OCI-LY7 (cell line): ENCODE measurements around the gene OPHN1. TPM values are rescaled to one million over a fixed set of nuclear protein-coding genes. Genes with fewer than 3 reads are reported as not detected.

ENCODE experiments used
- BruUV-seq: library from RNA; stranded (reverse); fragments of 400-500 nt; replicated peaks from 2 replicates; lab custom pipeline; 2021; lab: Mats Ljungman, UMichigan
- CTCF ChIA-PET: fragments of 300-600 bp; sonication (Branson Sonifier 250); formaldehyde crosslinking; loops from one replicate; lab custom pipeline; 2022; ENCODE audit warnings: antibody characterized with exemption; ENCODE audit not compliant: unreplicated experiment; lab: Charles Lee
- POLR2A ChIA-PET: fragments of 300-600 bp; sonication (Branson Sonifier 250); formaldehyde crosslinking; loops from one replicate; lab custom pipeline; 2022; ENCODE audit warnings: antibody characterized with exemption; lab: Charles Lee
- DNase-seq: peaks from one replicate; pipeline ENCODE4 v3.0.0-alpha.2; 2015; ENCODE audit warnings: low spot score
- H2AFZ ChIP-seq: fragments of 200-600 bp; sonication (generic), shearing (Covaris generic); 2 replicates; pipeline ENCODE4 v1.6.1; 2014; ENCODE audit warnings: mild to moderate bottlenecking, antibody characterized with exemption, low read length, moderate library complexity
- H3K27ac ChIP-seq: fragments of 200-600 bp; sonication (generic); 2 replicates; pipeline ENCODE4 v1.5.1; 2014; ENCODE audit warnings: mixed run types, low read depth, mild to moderate bottlenecking, moderate library complexity, low read length, inconsistent platforms; ENCODE audit not compliant: poor library complexity, severe bottlenecking
- H3K36me3 ChIP-seq: fragments of 200-600 bp; sonication (generic); 2 replicates; pipeline ENCODE4 v1.6.1; 2014; ENCODE audit warnings: mild to moderate bottlenecking, antibody characterized with exemption, low read length, moderate library complexity, mixed read lengths; ENCODE audit not compliant: insufficient read depth
- H3K4me1 ChIP-seq: fragments of 200-600 bp; sonication (generic); 2 replicates; pipeline ENCODE4 v1.5.1; 2014; ENCODE audit warnings: mild to moderate bottlenecking, low read length; ENCODE audit not compliant: insufficient read depth, poor library complexity, severe bottlenecking
- H3K4me2 ChIP-seq: fragments of 200-600 bp; sonication (generic); 2 replicates; pipeline ENCODE4 v1.6.1; 2014; ENCODE audit warnings: mild to moderate bottlenecking, low read length
- H3K4me3 ChIP-seq: fragments of 200-600 bp; sonication (generic); 2 replicates; pipeline ENCODE4 v1.5.1; 2014; ENCODE audit warnings: mild to moderate bottlenecking, low read depth, low read length; ENCODE audit not compliant: poor library complexity, severe bottlenecking
- H3K79me2 ChIP-seq: fragments of 200-600 bp; sonication (generic); 2 replicates; pipeline ENCODE4 v1.6.1; 2016; ENCODE audit warnings: low read depth, mild to moderate bottlenecking, low read length, moderate library complexity, mixed read lengths; ENCODE audit not compliant: insufficient read depth
- H3K9me2 ChIP-seq: fragments of 200-600 bp; sonication (generic); 2 replicates; pipeline ENCODE4 v1.6.1; 2016; ENCODE audit warnings: mild to moderate bottlenecking, low read length, mixed read lengths; ENCODE audit not compliant: insufficient read depth
- H3K9me3 ChIP-seq: fragments of 200-600 bp; sonication (generic); 2 replicates; pipeline ENCODE4 v1.6.1; 2014; ENCODE audit warnings: mild to moderate bottlenecking, mixed run types, low read length, mixed read lengths
- H4K20me1 ChIP-seq: fragments of 200-600 bp; sonication (generic); 2 replicates; pipeline ENCODE4 v1.6.1; 2014; ENCODE audit warnings: mild to moderate bottlenecking, antibody characterized with exemption, low read length, moderate library complexity, mixed read lengths; ENCODE audit not compliant: insufficient read depth
- EZH2phosphoT487 ChIP-seq: fragments of 200-600 bp; sonication (generic); IDR thresholded peaks from 2 replicates; pipeline ENCODE4 v1.6.1; 2018; ENCODE audit warnings: low read depth, borderline replicate concordance, mild to moderate bottlenecking, mixed run types, antibody characterized with exemption, low read length, moderate library complexity, mixed read lengths
- intact Hi-C: fragments of 100-400 bp; cut with micrococcal nuclease; formaldehyde crosslinking; loops from one replicate; pipeline ENCODE4 v1.10.0; 2022; ENCODE audit not compliant: unreplicated experiment
- total RNA-seq, 2 experiments: library from RNA; depleted of rRNA in 1 of 2; stranded (reverse); fragments of >200 nt in 1 of 2; shearing (Covaris generic) in 1 of 2; gene quantifications; 2 replicates each; pipeline ENCODE4 v1.2.3, GENCODE V29; 2014 to 2022
- TF ChIP-seq, protein P1 (sequence below): fragments of 200-600 bp; sonication (generic); conservative IDR thresholded peaks from 2 replicates; pipeline ENCODE4 v1.5.1; 2014; ENCODE audit warnings: mild to moderate bottlenecking, antibody characterized with exemption, low read length, moderate library complexity, mixed read lengths

OPHN1 gene
- total RNA-seq, 2 experiments from 2014 or later: not detected

- ChIA-PET POLR2A (no interaction called here), CTCF (no interaction called here)
- Histone ChIP-seq H4K20me1 (no peaks in the 10 kb centered on the region), H3K4me3 (no peak overlapping the region), H3K27ac (no peak overlapping the region), H3K4me2 (no peak overlapping the region), H3K9me3 (no peaks in the 10 kb centered on the region), H3K79me2 (no peaks in the 10 kb centered on the region), H3K9me2 (no peaks in the 10 kb centered on the region), H3K36me3 (no peaks in the 10 kb centered on the region), H2AFZ (no peak overlapping the region), H3K4me1 (no peaks in the 10 kb centered on the region)
- no peak for TF ChIP-seq EZH2phosphoT487
- TF ChIP-seq, protein P1, sequence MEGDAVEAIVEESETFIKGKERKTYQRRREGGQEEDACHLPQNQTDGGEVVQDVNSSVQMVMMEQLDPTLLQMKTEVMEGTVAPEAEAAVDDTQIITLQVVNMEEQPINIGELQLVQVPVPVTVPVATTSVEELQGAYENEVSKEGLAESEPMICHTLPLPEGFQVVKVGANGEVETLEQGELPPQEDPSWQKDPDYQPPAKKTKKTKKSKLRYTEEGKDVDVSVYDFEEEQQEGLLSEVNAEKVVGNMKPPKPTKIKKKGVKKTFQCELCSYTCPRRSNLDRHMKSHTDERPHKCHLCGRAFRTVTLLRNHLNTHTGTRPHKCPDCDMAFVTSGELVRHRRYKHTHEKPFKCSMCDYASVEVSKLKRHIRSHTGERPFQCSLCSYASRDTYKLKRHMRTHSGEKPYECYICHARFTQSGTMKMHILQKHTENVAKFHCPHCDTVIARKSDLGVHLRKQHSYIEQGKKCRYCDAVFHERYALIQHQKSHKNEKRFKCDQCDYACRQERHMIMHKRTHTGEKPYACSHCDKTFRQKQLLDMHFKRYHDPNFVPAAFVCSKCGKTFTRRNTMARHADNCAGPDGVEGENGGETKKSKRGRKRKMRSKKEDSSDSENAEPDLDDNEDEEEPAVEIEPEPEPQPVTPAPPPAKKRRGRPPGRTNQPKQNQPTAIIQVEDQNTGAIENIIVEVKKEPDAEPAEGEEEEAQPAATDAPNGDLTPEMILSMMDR: no peak
- no peak for DNase-seq
- intact Hi-C loops: no loop called here
- BruUV-seq: no TSS peak
Observed at GRCh38 chrX:68455151-68455510, 21.8 kb upstream of the OPHN1 start.

DNA sequence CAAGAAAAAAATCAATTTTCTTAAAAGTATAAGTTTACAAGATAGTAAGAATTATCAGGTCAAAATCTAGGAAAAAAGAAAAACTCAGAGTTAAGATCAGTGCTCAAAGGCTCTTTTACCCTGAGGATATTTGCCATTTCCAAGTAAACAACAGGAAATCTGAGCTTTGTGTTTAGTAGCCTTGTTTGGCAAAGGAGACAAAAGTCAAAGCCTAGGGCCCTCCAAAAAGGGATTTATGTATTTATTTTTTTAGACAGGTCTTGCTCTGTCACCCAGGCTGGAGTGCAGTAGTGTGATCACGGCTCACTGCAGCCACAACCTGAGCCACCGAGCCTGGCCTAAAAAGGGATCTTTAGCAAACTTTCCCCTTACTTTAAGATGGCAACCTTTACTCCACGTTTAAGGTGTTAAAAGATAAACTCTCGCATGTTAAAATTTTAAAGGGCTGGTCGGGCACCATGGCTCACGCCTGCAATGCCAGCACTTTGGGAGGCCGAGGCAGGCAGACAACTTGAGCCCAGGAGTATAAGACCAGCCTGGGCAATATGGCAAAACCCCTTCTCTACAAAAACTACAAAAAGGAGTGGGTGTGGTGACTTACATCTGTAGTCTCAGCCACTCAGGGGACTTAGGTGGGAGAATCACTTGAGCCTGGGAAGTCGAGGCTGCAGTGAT lies 21.3 kb upstream of the OPHN1 start:
- H4K20me1 ChIP-seq: no peaks in the 10 kb centered on the region
- H3K4me3 ChIP-seq: no peak overlapping the region
- H3K9me3 ChIP-seq: no peaks in the 10 kb centered on the region
- BruUV-seq: no TSS peak
- no peak overlapping the region for H2AFZ ChIP-seq
- TF ChIP-seq, protein P1: no peak
- TF ChIP-seq EZH2phosphoT487: no peak
- ChIA-PET CTCF (no interaction called here), POLR2A (no interaction called here)
- intact Hi-C loops: no loop called here
- H3K36me3 ChIP-seq: no peaks in the 10 kb centered on the region
- no peaks in the 10 kb centered on the region for H3K79me2 ChIP-seq
- no peaks in the 10 kb centered on the region for H3K4me1 ChIP-seq
- no peak overlapping the region for H3K27ac ChIP-seq
- H3K9me2 ChIP-seq: no peaks in the 10 kb centered on the region
- H3K4me2 ChIP-seq: no peak overlapping the region
- no peak for DNase-seq

GRCh38 chrX:68451720-68452119 lies 18.4 kb upstream of the OPHN1 start:
- intact Hi-C loops: no loop called here
- no peak for DNase-seq
- no peak overlapping the region for H3K4me3 ChIP-seq
- H3K9me2 ChIP-seq: no peaks in the 10 kb centered on the region
- no TSS peak for BruUV-seq
- no peak overlapping the region for H2AFZ ChIP-seq
- H3K36me3 ChIP-seq: no peaks in the 10 kb centered on the region
- CTCF ChIA-PET: no interaction called here
- H4K20me1 ChIP-seq: no peaks in the 10 kb centered on the region
- H3K27ac ChIP-seq: no peak overlapping the region
- no peaks in the 10 kb centered on the region for H3K9me3 ChIP-seq
- TF ChIP-seq, protein P1: no peak
- no peak for TF ChIP-seq EZH2phosphoT487
- H3K4me1 ChIP-seq: no peaks in the 10 kb centered on the region
- no peaks in the 10 kb centered on the region for H3K79me2 ChIP-seq
- no peak overlapping the region for H3K4me2 ChIP-seq
- POLR2A ChIA-PET: no interaction called here
